HL-60 (cell line): ENCODE measurements around the gene TRPC4AP.

ENCODE experiments used
- DNase-seq, 2 experiments: peaks; one replicate each; pipeline ENCODE4 v3.0.0-alpha.2; 2010 to 2020; ENCODE audit warnings: low read depth in 1 of 2, low spot score in 1 of 2
- H3K27ac ChIP-seq: fragments of 250-450 bp; sonication (Bioruptor Pico); replicated peaks from 2 replicates; pipeline ENCODE4 v1.5.1; 2020; ENCODE audit warnings: mild to moderate bottlenecking, moderate library complexity
- H3K27me3 ChIP-seq: fragments of 250-450 bp; sonication (Bioruptor Pico); 2 replicates; pipeline ENCODE4 v1.5.1; 2021; ENCODE audit warnings: mild to moderate bottlenecking, moderate library complexity; ENCODE audit not compliant: insufficient read depth, poor library complexity, severe bottlenecking
- H3K4me3 ChIP-seq: replicated peaks from 2 replicates; pipeline ENCODE4 v1.5.1; 2011; ENCODE audit warnings: mild to moderate bottlenecking, control low read depth, low read length; ENCODE audit not compliant: insufficient read depth
- GABPA ChIP-seq: IDR thresholded peaks from 2 replicates; pipeline ENCODE4 v1.6.1; 2012; ENCODE audit warnings: low read depth
- POLR2AphosphoS5 ChIP-seq: IDR thresholded peaks from 2 replicates; pipeline ENCODE4 v1.6.1; 2012; ENCODE audit warnings: low read depth
- SPI1 ChIP-seq: IDR thresholded peaks from 2 replicates; pipeline ENCODE4 v1.6.1; 2012; ENCODE audit warnings: low read depth, mild to moderate bottlenecking, borderline replicate concordance
- TF ChIP-seq, protein P1 (sequence below): IDR thresholded peaks from 2 replicates; pipeline ENCODE4 v1.6.1; 2012; ENCODE audit warnings: low read depth; ENCODE audit not compliant: insufficient replicate concordance
- TF ChIP-seq, protein P2 (sequence below): IDR thresholded peaks from one replicate; pipeline ENCODE4 v1.5.1; 2011; ENCODE audit warnings: low read length, control low read depth, inconsistent platforms; ENCODE audit not compliant: insufficient read depth

The TRPC4AP gene

DNA sequence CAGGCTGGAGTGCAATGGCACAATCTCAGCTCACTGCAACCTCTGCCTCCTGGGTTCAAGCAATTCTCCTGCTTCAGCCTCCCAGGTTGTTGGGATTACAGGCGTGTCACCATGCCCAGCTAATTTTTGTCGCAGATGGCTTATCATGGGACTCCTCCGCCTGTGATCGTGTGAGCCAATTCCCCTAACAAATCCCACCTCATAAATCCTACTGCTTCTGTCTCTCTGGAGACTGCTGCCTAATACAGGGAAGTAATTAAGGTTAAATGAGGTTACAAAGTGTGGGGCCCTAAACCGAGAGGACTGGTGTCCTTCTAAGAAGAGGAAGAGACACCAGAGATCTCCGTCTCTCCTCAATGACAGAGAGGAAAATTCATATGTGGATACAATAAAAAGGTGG is 52.0 kb downstream of the TRPC4AP start:
- no peaks in the 10 kb centered on the region for H3K27me3 ChIP-seq
- H3K27ac ChIP-seq = no peak overlapping the region
- H3K4me3 ChIP-seq = no peak overlapping the region
- no peak for DNase-seq
- TF ChIP-seq GABPA = no peak
- TF ChIP-seq, protein P1, sequence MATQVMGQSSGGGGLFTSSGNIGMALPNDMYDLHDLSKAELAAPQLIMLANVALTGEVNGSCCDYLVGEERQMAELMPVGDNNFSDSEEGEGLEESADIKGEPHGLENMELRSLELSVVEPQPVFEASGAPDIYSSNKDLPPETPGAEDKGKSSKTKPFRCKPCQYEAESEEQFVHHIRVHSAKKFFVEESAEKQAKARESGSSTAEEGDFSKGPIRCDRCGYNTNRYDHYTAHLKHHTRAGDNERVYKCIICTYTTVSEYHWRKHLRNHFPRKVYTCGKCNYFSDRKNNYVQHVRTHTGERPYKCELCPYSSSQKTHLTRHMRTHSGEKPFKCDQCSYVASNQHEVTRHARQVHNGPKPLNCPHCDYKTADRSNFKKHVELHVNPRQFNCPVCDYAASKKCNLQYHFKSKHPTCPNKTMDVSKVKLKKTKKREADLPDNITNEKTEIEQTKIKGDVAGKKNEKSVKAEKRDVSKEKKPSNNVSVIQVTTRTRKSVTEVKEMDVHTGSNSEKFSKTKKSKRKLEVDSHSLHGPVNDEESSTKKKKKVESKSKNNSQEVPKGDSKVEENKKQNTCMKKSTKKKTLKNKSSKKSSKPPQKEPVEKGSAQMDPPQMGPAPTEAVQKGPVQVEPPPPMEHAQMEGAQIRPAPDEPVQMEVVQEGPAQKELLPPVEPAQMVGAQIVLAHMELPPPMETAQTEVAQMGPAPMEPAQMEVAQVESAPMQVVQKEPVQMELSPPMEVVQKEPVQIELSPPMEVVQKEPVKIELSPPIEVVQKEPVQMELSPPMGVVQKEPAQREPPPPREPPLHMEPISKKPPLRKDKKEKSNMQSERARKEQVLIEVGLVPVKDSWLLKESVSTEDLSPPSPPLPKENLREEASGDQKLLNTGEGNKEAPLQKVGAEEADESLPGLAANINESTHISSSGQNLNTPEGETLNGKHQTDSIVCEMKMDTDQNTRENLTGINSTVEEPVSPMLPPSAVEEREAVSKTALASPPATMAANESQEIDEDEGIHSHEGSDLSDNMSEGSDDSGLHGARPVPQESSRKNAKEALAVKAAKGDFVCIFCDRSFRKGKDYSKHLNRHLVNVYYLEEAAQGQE = no peak

GRCh38 chr20:35039846-35040489 is 52.6 kb downstream of the TRPC4AP start:
- TF ChIP-seq POLR2AphosphoS5 (no peak), GABPA (no peak), SPI1 (no peak)
- TF ChIP-seq, protein P2, sequence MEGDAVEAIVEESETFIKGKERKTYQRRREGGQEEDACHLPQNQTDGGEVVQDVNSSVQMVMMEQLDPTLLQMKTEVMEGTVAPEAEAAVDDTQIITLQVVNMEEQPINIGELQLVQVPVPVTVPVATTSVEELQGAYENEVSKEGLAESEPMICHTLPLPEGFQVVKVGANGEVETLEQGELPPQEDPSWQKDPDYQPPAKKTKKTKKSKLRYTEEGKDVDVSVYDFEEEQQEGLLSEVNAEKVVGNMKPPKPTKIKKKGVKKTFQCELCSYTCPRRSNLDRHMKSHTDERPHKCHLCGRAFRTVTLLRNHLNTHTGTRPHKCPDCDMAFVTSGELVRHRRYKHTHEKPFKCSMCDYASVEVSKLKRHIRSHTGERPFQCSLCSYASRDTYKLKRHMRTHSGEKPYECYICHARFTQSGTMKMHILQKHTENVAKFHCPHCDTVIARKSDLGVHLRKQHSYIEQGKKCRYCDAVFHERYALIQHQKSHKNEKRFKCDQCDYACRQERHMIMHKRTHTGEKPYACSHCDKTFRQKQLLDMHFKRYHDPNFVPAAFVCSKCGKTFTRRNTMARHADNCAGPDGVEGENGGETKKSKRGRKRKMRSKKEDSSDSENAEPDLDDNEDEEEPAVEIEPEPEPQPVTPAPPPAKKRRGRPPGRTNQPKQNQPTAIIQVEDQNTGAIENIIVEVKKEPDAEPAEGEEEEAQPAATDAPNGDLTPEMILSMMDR = no peak
- TF ChIP-seq, protein P1 = no peak
- no peak overlapping the region for H3K4me3 ChIP-seq
- H3K27ac ChIP-seq = no peak overlapping the region
- no peak for DNase-seq
- H3K27me3 ChIP-seq = no peaks in the 10 kb centered on the region

- no peaks in the 10 kb centered on the region for H3K27me3 ChIP-seq
- H3K27ac ChIP-seq = no peak overlapping the region
- DNase-seq = no peak
- H3K4me3 ChIP-seq = no peak overlapping the region
- TF ChIP-seq POLR2AphosphoS5 (no peak), GABPA (no peak)
- TF ChIP-seq, protein P1 = no peak
Observed at GRCh38 chr20:35039146-35039545, 53.5 kb downstream of the TRPC4AP start.

DNA sequence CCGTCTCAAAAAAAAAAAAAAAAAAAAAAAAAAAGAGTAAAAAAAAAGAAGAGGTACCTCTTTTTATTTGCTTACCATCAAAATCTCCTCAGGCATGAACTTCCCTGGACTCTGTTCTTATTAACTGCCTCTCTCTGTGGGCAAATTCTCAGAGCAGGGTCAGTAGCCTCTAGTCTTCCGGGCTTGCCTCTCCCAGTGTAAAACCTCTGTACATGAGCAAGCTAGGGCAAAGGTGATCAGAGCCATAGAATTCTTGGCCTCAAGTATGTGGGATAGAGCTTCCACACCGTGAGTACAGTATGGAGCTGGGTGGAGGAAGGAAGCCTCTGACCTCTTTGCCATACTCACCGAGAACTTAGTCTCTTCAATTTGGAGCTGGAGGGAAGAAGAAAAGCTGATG is 58.5 kb downstream of the TRPC4AP start:
- DNase-seq = no peak
- Histone ChIP-seq H3K27ac (no peak overlapping the region), H3K4me3 (no peak overlapping the region), H3K27me3 (no peaks in the 10 kb centered on the region)
- TF ChIP-seq, protein P2 = no peak
- TF ChIP-seq GABPA (no peak), POLR2AphosphoS5 (no peak), SPI1 (no peak)
- TF ChIP-seq, protein P1 = no peak
